GM18520 (cell line): ENCODE results near the gene STING1.
A peak's percentile ranks its signal among the peaks of the same experiment; 100 is the strongest.
"Not testable (repeated sequence)": the region's sequence is repeated elsewhere in the genome, so short reads cannot be mapped to it uniquely, and the experiment has no call there.

Experiments
- ATAC-seq: cut with Tn5 transposase; IDR thresholded peaks from one replicate; pipeline ENCODE4 v1.9.1; 2021; ENCODE audit not compliant: unreplicated experiment

STING1 gene

GRCh38 chr5:139482050-139482889 lies at the start of gene STING1:
Gene STING1 (minus strand): TSS chr5:139482758. CDS start chr5:139481704, 1,054 bp downstream.
- ATAC-seq: no peak

DNA sequence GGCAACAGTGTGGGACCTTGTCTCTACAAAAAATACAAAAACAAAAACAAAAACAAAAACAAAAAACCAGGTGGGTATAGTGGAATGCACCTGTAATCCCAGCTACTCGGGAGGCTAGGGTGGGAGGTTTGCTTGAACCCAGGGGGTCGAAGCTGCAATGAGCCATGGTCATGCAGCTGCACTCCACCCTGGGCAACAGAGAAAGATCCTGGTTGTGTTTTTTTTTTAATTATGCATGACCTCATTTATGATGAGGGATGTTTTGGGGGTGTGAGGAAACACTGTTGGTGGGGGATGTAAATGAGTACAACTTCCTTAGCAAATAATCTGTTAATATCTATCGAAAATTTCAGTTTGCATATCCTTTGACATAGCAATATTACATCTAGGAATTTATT lies 49.2 kb upstream of the STING1 start:
- ATAC-seq: no peak

GRCh38 chr5:139530079-139530478 lies 47.5 kb upstream of the STING1 start:
- not testable (repeated sequence) for ATAC-seq

- not testable (repeated sequence) for ATAC-seq
These were observed 46.1 kb upstream of the STING1 start for GRCh38 chr5:139528695-139529094.

DNA sequence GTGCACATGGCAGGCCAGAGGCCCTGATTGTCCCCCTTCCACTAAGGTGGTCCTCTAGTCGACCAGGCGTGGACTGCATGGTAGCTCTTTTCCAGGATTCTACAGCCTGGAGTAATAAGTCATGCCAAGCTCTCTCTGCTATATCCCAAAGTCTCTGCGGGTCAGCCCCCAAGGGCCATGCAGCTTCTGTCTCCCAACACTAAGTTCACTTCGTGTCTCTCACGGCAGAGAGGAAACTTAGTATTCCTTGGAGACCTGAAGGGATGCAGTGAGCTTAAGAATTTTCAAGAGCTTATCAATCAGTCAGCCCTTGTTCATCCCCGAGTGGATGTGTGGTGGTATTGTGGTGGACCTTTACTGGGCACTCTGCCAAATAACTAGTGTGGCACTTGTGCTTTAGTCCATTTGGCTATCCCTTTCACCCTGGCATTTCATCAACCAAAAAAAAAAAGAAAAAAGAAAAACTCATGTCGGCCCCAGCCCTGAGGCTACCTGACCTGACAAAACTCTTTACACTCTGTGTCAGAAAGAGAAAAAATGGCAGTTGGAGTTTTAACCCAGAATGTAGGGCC lies 45.4 kb upstream of the STING1 start:
- not testable (repeated sequence) for ATAC-seq

- not testable (repeated sequence) for ATAC-seq
These were observed 44.5 kb upstream of the STING1 start for GRCh38 chr5:139527090-139527470.

- ATAC-seq: not testable (repeated sequence)
These were observed 43.9 kb upstream of the STING1 start for GRCh38 chr5:139526309-139527089.

GRCh38 chr5:139525586-139526308 lies 43.2 kb upstream of the STING1 start:
- ATAC-seq: not testable (repeated sequence)

- ATAC-seq: no peak
These were observed 42.5 kb upstream of the STING1 start for GRCh38 chr5:139524940-139525585.

- ATAC-seq: no peak
These were observed 41.9 kb upstream of the STING1 start for GRCh38 chr5:139524446-139524845.

DNA sequence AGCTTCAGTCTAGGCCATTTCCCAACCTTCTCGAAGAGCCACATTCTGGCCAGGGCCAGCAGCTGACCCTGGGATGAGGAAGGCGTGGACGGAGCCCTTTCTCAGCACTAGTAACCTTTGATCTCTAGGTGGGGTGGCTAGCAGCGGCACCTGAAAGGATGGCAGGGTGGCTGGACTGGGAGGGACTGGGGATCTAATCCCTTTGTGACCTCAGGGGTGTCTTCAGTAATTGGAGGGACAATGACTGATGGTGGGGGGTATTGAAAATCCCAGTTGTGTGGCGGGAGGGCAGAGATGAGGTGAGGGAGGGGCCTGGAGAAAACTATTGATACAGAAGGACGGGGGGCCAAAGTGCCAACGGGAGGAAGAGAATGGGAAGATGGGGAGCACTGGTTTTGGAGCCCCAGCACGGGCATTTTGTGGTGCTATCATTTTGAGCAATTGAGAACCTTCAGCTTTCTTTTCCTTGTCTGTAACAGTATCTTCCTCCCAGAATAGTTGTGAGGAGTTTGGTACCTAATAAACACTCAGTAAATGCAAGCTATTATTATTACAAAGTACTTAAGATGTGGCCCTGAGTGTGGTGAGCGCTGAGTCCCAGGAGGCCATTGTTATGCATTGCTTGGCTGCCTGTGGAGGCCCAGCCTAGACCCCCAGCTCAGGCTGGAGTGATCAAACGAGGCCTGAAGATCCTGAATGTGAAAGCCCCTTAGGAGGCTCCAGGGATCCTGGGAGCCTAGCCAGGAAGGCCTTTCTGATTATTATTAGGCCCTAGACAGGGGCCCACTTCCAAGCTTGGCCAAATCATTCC lies 41.3 kb upstream of the STING1 start:
- no peak for ATAC-seq

DNA sequence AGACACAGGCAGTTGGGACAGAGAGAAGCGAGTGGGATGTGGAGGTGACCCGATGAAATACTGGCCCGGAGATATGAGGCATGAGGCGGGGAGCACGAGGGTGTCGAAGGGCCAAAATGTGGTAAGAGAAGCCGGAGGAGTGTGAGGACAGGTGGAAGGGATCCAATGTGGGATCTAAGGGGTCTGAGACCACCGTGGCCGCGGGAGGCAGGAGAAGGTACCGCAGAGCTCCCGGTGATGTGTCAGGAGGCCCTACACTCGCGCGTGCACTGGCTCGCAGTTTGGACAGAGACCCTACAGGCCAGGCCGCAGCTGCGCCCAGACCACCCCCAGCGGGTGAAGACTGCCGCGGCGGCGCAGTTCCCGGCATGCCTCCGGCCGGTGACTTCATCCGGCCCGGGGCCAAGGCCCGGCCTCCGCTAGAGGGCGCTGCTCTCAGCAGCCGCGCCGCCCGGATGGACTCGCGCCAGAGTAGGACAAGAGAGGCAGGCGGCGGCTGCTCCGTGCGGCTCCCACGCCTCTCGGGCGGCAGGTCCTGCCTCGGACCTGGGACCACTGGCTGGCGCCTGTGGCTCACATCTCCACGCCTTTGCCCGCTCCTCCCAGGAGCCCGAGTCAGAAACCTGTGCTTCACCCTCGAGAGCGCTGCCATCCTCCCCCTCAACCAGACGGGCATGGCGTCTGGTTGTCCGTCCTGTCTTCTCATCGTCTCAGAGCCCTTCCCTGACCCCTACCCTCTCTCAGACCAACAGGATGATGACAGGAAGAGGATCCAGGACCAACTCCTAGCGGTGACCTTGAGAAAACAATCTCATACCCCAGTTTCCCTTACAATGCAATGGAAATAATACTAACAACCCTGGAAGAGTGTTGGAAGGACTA lies 35.4 kb upstream of the STING1 start:
- ATAC-seq: peak; percentile 84

- no peak for ATAC-seq
These were observed 31.9 kb upstream of the STING1 start for GRCh38 chr5:139514486-139514856.

DNA sequence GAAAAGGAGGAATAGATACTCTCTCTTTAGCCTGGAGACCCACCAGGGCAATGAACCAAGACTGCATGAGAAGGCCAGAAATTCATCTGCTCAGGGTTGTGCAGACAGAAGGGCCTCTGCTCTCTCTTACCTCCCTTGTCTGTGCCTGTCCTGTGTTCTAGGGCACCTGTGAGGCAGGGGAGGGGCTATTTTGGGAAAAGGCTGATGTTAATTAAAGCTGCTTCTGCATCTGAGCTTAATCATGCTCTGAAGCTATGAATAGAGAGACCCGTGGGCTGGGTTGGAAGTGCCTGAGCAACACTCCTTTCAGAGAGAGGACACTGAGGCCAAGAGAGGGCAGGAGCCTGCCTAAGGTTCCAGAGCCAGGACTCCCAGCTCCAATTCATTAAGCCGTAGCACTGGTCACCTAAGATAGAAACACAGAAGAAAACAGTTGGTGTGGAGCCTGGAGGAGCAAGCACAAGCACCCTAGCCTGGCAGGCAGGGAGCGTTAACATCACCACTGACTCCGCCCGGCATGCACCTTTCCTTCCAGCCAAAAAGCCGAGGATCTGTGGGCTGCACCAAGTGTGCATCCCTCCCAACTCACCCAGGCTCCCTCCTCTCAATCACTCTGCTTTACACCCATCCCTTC lies 31.4 kb upstream of the STING1 start:
- no peak for ATAC-seq

- ATAC-seq: peak; percentile 41
These were observed 30.9 kb upstream of the STING1 start for GRCh38 chr5:139513434-139513833.

DNA sequence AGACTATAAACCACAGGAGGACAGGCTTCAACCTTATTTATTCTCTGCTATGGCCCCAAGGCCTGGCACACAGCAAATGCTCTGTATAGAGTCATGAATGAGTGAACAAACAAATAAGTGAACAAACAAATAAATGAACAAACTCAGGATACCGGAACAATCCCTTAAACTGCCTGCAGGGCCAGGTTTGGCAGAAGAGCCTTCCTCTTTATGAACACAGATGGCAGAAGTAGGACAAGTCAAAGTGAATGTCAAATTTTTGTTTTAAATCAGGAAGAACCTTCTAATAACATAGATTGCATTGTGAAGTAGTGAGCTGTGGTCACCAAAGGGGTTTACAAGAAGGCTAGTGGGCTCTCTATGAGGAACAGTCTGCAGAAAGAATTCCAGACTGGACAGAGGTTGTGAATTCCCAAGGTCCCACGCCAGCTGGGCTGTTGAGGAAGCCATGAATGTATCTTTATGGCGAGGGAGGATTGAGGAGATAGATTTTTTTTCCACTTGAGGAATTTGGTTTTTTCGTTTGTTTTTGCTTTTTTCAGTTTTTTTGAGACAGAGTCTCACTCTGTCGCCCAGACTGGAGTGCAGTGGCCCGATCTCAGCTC lies 30.3 kb upstream of the STING1 start:
- ATAC-seq: no peak

DNA sequence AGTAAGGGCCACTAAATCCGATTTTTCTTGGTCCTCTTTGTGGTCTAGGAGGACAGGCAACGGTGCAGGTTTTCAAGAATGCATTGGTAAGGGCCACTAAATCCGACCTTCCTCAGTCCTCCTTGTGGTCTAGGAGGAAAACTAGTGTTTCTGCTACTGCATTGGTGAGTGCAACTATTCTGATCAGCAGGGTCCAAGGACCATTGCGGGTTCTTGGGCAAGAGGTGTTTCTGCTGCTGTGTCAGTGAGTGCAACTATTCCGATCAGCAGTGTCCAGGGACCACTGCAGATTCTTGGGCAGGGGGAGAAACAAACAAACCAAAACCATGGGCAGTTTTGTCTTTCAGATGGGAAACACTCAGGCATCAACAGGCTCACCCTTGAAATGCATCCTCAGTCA lies 22.2 kb upstream of the STING1 start:
- ATAC-seq: not testable (repeated sequence)

GRCh38 chr5:139503879-139504278 lies 21.3 kb upstream of the STING1 start:
- not testable (repeated sequence) for ATAC-seq
